SJSA1 (cell line): ENCODE measurements around the gene MTCL1. TPM values are rescaled to one million over a fixed set of nuclear protein-coding genes. Genes with fewer than 3 reads are reported as not detected.

Experiments
- DNase-seq, 2 experiments: peaks; one replicate each; pipeline ENCODE4 v3.0.0-alpha.2; 2015 to 2020; ENCODE audit warnings: low spot score in 2 of 2, low read depth in 1 of 2
- H3K27ac ChIP-seq: fragments of 250-450 bp; sonication (Bioruptor Pico); 2 replicates; pipeline ENCODE4 v1.5.1; 2020; ENCODE audit warnings: mild to moderate bottlenecking, moderate library complexity
- H3K27me3 ChIP-seq: fragments of 250-450 bp; sonication (Bioruptor Pico); replicated peaks from 2 replicates; pipeline ENCODE4 v1.5.1; 2020; ENCODE audit warnings: mild to moderate bottlenecking, moderate library complexity
- H3K36me3 ChIP-seq: fragments of 250-450 bp; sonication (Bioruptor Pico); 2 replicates; pipeline ENCODE4 v1.5.1; 2020; ENCODE audit warnings: mild to moderate bottlenecking
- H3K4me1 ChIP-seq: fragments of 250-450 bp; sonication (Bioruptor Pico); replicated peaks from 2 replicates; pipeline ENCODE4 v1.6.1; 2021; ENCODE audit warnings: mild to moderate bottlenecking
- H3K4me3 ChIP-seq: fragments of 250-450 bp; sonication (Bioruptor Pico); 2 replicates; pipeline ENCODE4 v1.5.1; 2020; ENCODE audit warnings: mild to moderate bottlenecking
- H3K9me3 ChIP-seq: fragments of 250-450 bp; sonication (Bioruptor Pico); replicated peaks from 2 replicates; pipeline ENCODE4 v1.5.1; 2020; ENCODE audit warnings: mild to moderate bottlenecking
- total RNA-seq: library from RNA; depleted of rRNA; stranded (reverse); fragments of >200 nt; shearing (Covaris generic); gene quantifications from 2 replicates; pipeline ENCODE4 v1.2.3, GENCODE V29; 2014

MTCL1 gene
- total RNA-seq, 1 experiment from 2014 or later: 47.7 TPM

GRCh38 chr18:8726963-8727705, 21.8 kb downstream of the MTCL1 start:
- H3K27me3 ChIP-seq: no peaks in the 10 kb centered on the region
- no peak overlapping the region for H3K27ac ChIP-seq
- H3K9me3 ChIP-seq: no peaks in the 10 kb centered on the region
- DNase-seq: no peak
- peaks cover 38% of the 10 kb centered on the region for H3K36me3 ChIP-seq
- H3K4me1 ChIP-seq: peaks cover 22% of the 10 kb centered on the region
- no peak overlapping the region for H3K4me3 ChIP-seq

- Histone ChIP-seq H3K36me3 (peaks cover 30% of the 10 kb centered on the region), H3K9me3 (no peaks in the 10 kb centered on the region), H3K27ac (peak overlapping the region; percentile 57), H3K4me1 (peaks cover 36% of the 10 kb centered on the region), H3K4me3 (no peak overlapping the region), H3K27me3 (no peaks in the 10 kb centered on the region)
- peak; percentile 76 to 86 for DNase-seq
Measured at GRCh38 chr18:8730080-8730827, 24.9 kb downstream of the MTCL1 start.

GRCh38 chr18:8732442-8733360, 27.3 kb downstream of the MTCL1 start:
- H3K27me3 ChIP-seq: no peaks in the 10 kb centered on the region
- H3K9me3 ChIP-seq: no peaks in the 10 kb centered on the region
- DNase-seq: no peak
- H3K4me3 ChIP-seq: no peak overlapping the region
- peaks cover 33% of the 10 kb centered on the region for H3K36me3 ChIP-seq
- H3K27ac ChIP-seq: no peak overlapping the region
- peaks cover 37% of the 10 kb centered on the region for H3K4me1 ChIP-seq

DNA sequence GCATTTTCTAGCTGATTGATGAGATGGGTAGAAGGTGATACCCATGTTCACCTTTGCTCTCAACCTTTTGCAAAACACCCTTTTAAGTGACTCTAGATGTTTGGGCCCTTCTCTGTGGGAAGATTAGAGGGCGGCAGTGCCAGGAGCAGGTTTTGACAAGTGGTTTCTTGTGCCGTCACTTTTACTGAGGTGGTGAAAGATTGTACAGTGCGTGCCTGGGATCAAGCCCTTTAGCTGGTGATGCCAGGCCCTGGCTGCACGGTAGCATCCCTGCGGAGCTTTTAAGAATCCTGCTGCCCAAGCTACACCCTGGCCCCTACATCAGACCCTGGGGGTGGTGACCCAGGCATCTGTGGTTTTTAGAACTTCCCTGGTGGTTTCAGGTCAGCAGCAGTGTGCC, 29.1 kb downstream of the MTCL1 start:
- Histone ChIP-seq H3K27me3 (no peaks in the 10 kb centered on the region), H3K9me3 (no peaks in the 10 kb centered on the region), H3K4me3 (no peak overlapping the region), H3K27ac (peak overlapping the region; percentile 1; the same call in 1 of the 2 replicates), H3K36me3 (peaks cover 38% of the 10 kb centered on the region), H3K4me1 (peaks cover 33% of the 10 kb centered on the region)
- DNase-seq: no peak

- H3K27me3 ChIP-seq: no peaks in the 10 kb centered on the region
- H3K9me3 ChIP-seq: no peaks in the 10 kb centered on the region
- H3K4me3 ChIP-seq: no peak overlapping the region
- H3K27ac ChIP-seq: peak overlapping the region; percentile 1; the same call in 1 of the 2 replicates
- DNase-seq: peak in 1 of 2 experiments; percentile 22
- peaks cover 26% of the 10 kb centered on the region for H3K4me1 ChIP-seq
- peaks cover 42% of the 10 kb centered on the region for H3K36me3 ChIP-seq
Measured at GRCh38 chr18:8735274-8735673, 29.9 kb downstream of the MTCL1 start.

DNA sequence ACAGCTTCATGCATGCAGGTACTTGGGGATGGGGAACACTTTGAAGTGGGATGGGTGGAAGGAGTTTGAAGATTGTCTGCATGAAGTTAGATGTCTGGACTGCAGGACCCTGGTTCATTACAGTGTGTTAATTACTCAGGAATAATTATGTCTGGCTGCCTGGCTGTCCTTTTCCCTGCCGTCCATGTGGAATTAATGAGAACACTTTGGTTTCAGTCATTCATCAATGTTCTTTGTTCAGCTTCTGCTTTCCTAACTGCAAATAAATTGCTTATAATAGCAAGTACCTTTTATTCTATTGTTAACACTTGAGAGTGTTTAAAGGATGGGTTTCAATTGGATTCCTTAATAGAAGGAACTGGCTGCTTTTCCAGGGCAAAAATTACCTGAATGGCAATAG, 35.8 kb downstream of the MTCL1 start:
- Histone ChIP-seq H3K4me3 (no peak overlapping the region), H3K4me1 (peaks cover 9% of the 10 kb centered on the region)
- no peak for DNase-seq

GRCh38 chr18:8741532-8741931, 36.2 kb downstream of the MTCL1 start:
- DNase-seq: no peak
- H3K4me1 ChIP-seq: peaks cover 13% of the 10 kb centered on the region
- no peaks in the 10 kb centered on the region for H3K27me3 ChIP-seq
- H3K9me3 ChIP-seq: no peaks in the 10 kb centered on the region; the same call in 1 of the 2 replicates
- peaks cover 57% of the 10 kb centered on the region for H3K36me3 ChIP-seq
- no peak overlapping the region for H3K27ac ChIP-seq
- no peak overlapping the region for H3K4me3 ChIP-seq

More for the DNA sequence above, 35.8 kb downstream of the MTCL1 start:
- Histone ChIP-seq H3K27me3 (no peaks in the 10 kb centered on the region), H3K27ac (no peak overlapping the region), H3K36me3 (peaks cover 54% of the 10 kb centered on the region), H3K9me3 (no peaks in the 10 kb centered on the region; the same call in 1 of the 2 replicates)

DNA sequence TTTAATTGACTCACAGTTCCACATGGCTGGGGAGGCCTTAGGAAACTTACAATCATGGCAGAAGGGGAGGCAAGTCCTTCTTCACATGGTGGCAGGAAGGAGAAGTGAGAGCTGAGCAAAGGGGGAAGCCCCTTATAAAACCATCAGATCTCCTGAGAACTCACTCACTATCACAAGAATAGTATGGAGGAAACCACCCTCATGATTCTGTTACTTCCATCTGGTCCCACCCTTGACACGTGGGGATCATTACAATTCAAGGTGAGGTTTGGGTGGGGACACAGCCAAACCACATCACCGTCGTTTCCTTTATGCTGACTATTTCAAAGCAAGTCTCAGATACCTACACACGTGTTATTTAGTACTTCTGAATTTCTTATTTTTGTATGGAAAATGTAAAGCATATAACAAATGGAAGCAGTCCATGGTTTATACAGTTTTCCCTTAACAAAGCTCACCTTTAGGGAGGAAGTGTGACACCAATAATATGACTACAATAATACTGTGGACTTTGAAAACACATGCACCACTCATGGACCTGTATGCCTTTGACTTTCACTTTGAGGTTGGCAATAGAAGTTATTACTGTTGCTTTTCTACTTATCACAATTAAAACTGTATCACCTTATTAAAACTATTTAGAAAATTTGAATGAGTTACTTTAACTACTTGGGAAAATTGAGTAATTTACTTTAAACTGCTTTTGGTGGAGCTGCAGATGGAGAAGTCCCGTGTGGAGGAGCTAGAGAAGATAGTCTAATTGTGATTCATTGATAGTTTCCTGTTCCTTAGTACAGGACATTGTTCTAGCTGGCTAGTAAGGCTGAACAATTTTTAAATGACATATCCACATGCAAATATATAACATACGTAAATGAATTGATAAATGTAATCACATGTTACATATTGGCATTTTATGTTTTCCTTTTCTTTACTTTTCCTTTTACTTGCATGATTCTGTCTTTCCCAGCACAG, 37.3 kb downstream of the MTCL1 start:
- no peak overlapping the region for H3K4me3 ChIP-seq
- peaks cover 25% of the 10 kb centered on the region for H3K4me1 ChIP-seq
- no peak overlapping the region for H3K27ac ChIP-seq
- no peaks in the 10 kb centered on the region for H3K27me3 ChIP-seq
- no peak for DNase-seq
- H3K9me3 ChIP-seq: no peaks in the 10 kb centered on the region; the same call in 1 of the 2 replicates
- H3K36me3 ChIP-seq: peaks cover 49% of the 10 kb centered on the region

GRCh38 chr18:8744038-8744437, 38.7 kb downstream of the MTCL1 start:
- Histone ChIP-seq H3K27ac (no peak overlapping the region), H3K9me3 (no peaks in the 10 kb centered on the region; the same call in 1 of the 2 replicates), H3K27me3 (no peaks in the 10 kb centered on the region), H3K36me3 (peaks cover 50% of the 10 kb centered on the region), H3K4me1 (peaks cover 36% of the 10 kb centered on the region), H3K4me3 (no peak overlapping the region)
- DNase-seq: no peak

- no peak for DNase-seq
- Histone ChIP-seq H3K4me1 (peaks cover 36% of the 10 kb centered on the region), H3K36me3 (peaks cover 55% of the 10 kb centered on the region), H3K9me3 (no peaks in the 10 kb centered on the region; the same call in 1 of the 2 replicates), H3K4me3 (no peak overlapping the region), H3K27ac (no peak overlapping the region), H3K27me3 (no peaks in the 10 kb centered on the region)
Measured at GRCh38 chr18:8744656-8745055, 39.3 kb downstream of the MTCL1 start.

DNA sequence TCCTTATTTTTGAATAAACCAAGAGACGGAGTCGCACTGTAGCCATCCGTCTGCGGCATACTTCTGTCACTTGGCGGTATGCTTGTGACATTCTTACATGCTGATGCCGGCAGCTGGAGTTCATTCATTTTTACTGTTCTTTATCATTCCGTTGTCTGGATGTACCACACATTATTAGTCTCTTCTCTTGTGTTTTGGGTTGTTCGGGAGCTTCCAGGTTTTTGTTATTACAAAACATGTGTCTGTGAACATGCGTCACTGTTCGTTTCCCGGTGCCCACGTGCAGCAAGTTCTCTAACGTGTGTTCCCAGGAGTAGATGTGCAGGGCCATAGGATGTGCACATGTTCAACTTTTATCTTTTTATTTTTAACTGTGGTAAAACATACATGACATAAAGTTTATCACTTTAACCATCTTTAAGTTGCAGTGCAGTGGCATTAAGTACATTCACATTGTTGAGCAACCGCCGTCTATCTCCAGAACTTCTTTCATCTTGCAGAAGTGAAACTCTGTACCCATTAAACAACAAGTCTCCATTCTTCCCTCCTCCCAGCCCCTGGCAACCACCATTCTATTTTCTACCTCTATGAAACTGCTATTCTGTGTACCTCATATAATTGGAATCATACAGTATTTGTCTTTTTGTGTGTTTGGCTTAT, 40.1 kb downstream of the MTCL1 start:
- Histone ChIP-seq H3K4me3 (no peak overlapping the region), H3K4me1 (peaks cover 42% of the 10 kb centered on the region), H3K27ac (no peak overlapping the region)

DNA sequence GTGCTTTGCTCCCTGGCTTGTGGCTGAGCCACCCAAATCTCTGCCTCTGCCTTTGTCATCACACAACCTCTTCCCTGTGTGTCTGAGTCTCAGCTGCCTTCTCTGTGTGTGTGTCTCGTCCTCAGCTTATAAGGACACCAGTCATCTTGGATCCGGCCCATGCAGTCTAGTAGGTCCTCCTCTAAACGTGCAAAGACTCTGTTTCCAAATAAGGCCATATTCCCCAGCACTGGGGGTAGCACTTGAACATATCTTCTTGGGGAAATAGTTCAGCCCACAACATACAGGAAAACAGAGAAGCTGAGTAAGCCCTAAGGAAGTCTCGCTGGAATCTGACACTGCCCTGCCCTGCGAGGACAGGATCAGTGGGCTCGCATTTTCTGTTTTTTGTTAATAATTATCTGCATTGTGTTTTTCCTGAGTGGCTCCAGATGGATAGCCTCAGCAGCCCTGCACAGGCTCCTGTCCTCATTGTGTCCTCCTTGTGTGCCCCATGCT, 42.1 kb downstream of the MTCL1 start:
- Histone ChIP-seq H3K27me3 (no peaks in the 10 kb centered on the region), H3K4me3 (no peak overlapping the region), H3K27ac (peak overlapping the region; percentile 51), H3K4me1 (peaks cover 62% of the 10 kb centered on the region), H3K36me3 (peaks cover 36% of the 10 kb centered on the region), H3K9me3 (no peaks in the 10 kb centered on the region)
- DNase-seq: peak; percentile 81 to 83

More for the DNA sequence above, 40.1 kb downstream of the MTCL1 start:
- Histone ChIP-seq H3K27me3 (no peaks in the 10 kb centered on the region), H3K36me3 (peaks cover 51% of the 10 kb centered on the region), H3K9me3 (no peaks in the 10 kb centered on the region; the same call in 1 of the 2 replicates)
- DNase-seq: no peak
